ENCODE data around the gene TLR7.

Gene TLR7

DNA sequence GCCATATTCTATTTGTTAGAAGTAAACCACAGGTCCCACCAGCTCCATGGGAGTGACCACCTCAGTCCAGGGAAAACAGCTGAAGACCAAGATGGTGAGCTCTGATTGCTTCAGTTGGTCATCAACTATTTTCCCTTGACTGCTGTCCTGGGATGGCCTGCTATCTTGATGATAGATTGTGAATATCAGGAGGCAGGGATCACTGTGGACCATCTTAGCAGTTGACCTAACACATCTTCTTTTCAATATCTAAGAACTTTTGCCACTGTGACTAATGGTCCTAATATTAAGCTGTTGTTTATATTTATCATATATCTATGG is 55.7 kb downstream of the TLR7 start:
- DNase-seq (ENCODE audit: low read depth in 4 of 4, low spot score in 1 of 4) = no peak

GRCh38 chrX:12929701-12930100 is 62.8 kb downstream of the TLR7 start:
- no peak for DNase-seq (ENCODE audit: low read depth in 4 of 4, low spot score in 1 of 4)

GRCh38 chrX:12930150-12930549 is 63.3 kb downstream of the TLR7 start:
- DNase-seq (ENCODE audit: low read depth in 4 of 4, low spot score in 1 of 4) = no peak

DNA sequence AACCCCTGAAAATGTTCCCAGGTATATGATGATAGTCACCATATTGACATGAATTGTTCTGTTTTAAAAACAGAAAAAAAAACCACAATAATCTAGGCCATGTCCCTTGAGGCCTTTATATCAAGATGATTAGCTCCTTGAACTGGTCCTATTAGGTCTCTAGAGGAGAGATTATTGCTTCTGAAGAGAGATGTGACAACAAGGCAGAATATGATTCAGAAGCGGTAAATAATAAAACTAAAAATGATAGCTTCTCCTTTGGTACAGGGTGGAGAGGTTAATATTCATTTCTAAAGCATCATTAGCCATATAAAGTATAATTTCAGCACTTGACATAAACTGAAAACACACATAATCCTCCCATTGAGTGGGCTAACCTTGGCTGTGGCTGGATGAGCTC is 65.4 kb downstream of the TLR7 start:
- no peak for DNase-seq (ENCODE audit: low read depth in 4 of 4, low spot score in 1 of 4)

DNA sequence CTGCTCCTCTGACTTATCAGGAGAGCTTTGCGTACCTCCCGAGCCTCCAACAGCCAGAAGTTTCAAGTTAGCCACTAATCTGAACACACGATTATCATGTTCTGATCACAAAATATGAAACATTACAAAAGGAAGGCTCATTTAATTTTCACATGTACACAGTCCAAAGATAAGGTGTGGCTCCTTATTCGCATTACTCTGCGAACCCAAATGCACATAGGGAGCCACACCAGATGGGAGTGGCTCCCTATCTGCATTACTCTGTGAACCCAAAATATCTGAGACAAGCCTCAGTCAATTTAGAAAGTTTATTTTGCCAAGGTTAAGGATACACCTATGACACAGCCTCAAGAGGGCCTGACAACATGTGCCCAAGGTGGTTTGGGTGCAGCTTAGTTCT is 68.0 kb downstream of the TLR7 start:
- no peak for DNase-seq (ENCODE audit: low read depth in 4 of 4, low spot score in 1 of 4)

DNA sequence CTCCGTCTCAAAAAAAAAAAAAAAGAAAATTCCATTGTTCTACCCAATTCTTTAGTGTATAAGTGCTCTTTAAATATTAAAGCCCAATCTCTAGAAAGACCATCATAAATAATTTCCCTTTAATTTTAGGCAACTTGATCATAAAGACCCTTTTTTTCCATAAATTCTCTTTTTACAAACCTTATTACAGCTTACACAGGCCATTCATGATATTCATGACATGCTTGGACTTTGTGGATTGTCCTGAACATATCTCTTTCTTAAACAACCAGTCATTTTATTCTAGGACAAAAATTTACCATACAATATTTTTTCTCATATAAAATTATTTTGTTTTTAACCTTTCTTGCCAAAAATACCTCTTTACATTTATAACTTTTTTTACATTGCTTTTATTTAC is 70.1 kb downstream of the TLR7 start:
- DNase-seq (ENCODE audit: low read depth in 4 of 4, low spot score in 1 of 4) = no peak

All from stimulated activated CD4-positive, alpha-beta T cell treated with anti-CD3 and anti-CD28 coated beads, Interleukin-1b, Interleukin-23, amount 100 ng/mL, for 24 hours (primary cell).